ENCODE measurements around the gene ANAPC7.

DNA sequence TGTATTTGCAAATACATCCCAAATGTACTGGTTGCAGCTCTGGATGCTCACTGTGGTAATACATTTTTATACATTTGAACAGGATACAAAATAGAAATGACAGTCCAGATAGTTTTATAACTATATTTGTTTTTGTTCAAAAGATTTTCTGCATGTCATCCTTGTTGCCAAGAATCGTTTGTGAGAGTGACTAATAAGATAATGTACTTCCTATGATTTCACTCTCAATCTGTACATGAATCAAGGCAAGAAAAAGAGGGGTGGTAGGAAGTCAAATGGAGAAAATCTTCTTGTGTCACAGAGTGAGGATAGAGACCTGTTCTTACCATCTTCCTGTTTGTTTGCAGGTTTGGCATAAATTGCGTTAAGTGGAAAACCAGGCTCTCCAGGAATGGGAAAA lies 32.7 kb upstream of the ANAPC7 start:
- TF ChIP-seq CTCF (IDR thresholded peaks at IDR 0.05) (no peak), POLR2A (IDR thresholded peaks at IDR 0.05) (no peak)

Data from lower leg skin (tissue), 3 donors.